ENCODE measurements around the gene TMTC1. TPM values are rescaled to one million over a fixed set of nuclear protein-coding genes. Genes with fewer than 3 reads are reported as not detected.

The TMTC1 gene
- total and polyA plus RNA-seq, 9 of the 15 experiments (the other 6 are each of a cell fraction or from before 2014, with no cell fraction given) = under 0.01 to 0.18 (median 0.06) TPM; not detected in 2

- no peak for TF ChIP-seq MGA (IDR thresholded peaks at IDR 0.05)
- TF ChIP-seq SLC30A9 (CRISPR knock-in tag; IDR thresholded peaks at IDR 0.05) = no peak
- TF ChIP-seq THAP12 (CRISPR knock-in tag; IDR thresholded peaks at IDR 0.05) = no peak
- no peak for TF ChIP-seq MEF2D (tag; conservative IDR thresholded peaks at IDR 0.05; ENCODE audit: low read depth)
- no peak for TF ChIP-seq FOXA1 (IDR thresholded peaks at IDR 0.05; ENCODE audit: borderline replicate concordance)
- no peak for TF ChIP-seq CSDE1 (IDR thresholded peaks at IDR 0.05)
Measured at GRCh38 chr12:29503283-29503682, 280.5 kb downstream of the TMTC1 start (continued).

All from K562 (cell line).